GM10248 (cell line): Measurements from ENCODE around the gene FAM81B.
"Not testable (repeated sequence)": the region's sequence is repeated elsewhere in the genome, so short reads cannot be mapped to it uniquely, and the experiment has no call there.

ENCODE experiments used
- CTCF ChIA-PET: fragments of 300-600 bp; sonication (Branson Sonifier 250); formaldehyde crosslinking; extraction: SDS; loops from one replicate; lab custom pipeline; 2021; ENCODE audit warnings: antibody characterized with exemption; lab: Yijun Ruan, JAX
- POLR2A ChIA-PET: fragments of 350-650 bp; sonication (Branson Sonifier 250); formaldehyde crosslinking; extraction: SDS; loops from one replicate; lab custom pipeline; 2020; ENCODE audit warnings: antibody characterized with exemption; lab: Yijun Ruan, JAX
- DNase-seq: peaks from one replicate; pipeline ENCODE4 v3.0.0; 2012; ENCODE audit errors: extremely low spot score
- TF ChIP-seq, protein P1 (sequence below): IDR thresholded peaks from 2 replicates; pipeline ENCODE4 v1.5.1; 2012; ENCODE audit warnings: mild to moderate bottlenecking, low read depth; ENCODE audit errors: extremely low read depth, missing control alignments, control extremely low read depth

Gene FAM81B

GRCh38 chr5:95358848-95359247 is 32.3 kb upstream of the FAM81B start:
- CTCF ChIA-PET: interaction anchor here (2.1 kb wide), 1 partner anchor 11 kb away, joined by 5 read pairs; no protein-coding TSS in a partner anchor
- POLR2A ChIA-PET: no interaction called here
- DNase-seq: no peak
- TF ChIP-seq, protein P1, sequence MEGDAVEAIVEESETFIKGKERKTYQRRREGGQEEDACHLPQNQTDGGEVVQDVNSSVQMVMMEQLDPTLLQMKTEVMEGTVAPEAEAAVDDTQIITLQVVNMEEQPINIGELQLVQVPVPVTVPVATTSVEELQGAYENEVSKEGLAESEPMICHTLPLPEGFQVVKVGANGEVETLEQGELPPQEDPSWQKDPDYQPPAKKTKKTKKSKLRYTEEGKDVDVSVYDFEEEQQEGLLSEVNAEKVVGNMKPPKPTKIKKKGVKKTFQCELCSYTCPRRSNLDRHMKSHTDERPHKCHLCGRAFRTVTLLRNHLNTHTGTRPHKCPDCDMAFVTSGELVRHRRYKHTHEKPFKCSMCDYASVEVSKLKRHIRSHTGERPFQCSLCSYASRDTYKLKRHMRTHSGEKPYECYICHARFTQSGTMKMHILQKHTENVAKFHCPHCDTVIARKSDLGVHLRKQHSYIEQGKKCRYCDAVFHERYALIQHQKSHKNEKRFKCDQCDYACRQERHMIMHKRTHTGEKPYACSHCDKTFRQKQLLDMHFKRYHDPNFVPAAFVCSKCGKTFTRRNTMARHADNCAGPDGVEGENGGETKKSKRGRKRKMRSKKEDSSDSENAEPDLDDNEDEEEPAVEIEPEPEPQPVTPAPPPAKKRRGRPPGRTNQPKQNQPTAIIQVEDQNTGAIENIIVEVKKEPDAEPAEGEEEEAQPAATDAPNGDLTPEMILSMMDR: no peak

DNA sequence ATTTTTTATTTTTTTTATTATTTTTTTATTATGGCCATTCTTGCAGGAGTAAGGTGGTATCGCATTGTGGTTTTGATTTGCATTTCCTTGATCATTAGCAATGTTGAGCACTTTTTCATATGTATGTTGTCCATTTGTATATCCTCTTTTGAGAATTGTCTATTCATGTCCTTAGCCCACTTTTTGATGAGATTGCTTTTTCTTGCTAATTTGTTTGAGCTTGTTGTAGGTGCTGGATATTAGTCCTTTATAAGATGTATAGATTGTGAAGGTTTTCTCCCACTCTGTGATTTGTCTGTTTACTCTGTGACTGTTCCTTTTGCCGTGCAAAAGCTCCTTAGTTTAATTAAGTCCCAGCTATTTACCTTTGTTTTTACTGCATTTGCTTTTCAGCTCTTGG is 30.5 kb upstream of the FAM81B start:
- CTCF ChIA-PET, POLR2A ChIA-PET, DNase-seq: not testable (repeated sequence)

- ChIA-PET CTCF (no interaction called here), POLR2A (no interaction called here)
- TF ChIP-seq, protein P1: no peak
- DNase-seq: no peak
Observed at GRCh38 chr5:95365302-95366095, 25.7 kb upstream of the FAM81B start.

- CTCF ChIA-PET: interaction anchor here (1.3 to 1.4 kb wide), 2 partner anchors 17 to 120 kb away, joined by 3 to 6 read pairs; no protein-coding TSS in a partner anchor
- TF ChIP-seq, protein P1: no peak
- DNase-seq: no peak
- POLR2A ChIA-PET: no interaction called here
Observed at GRCh38 chr5:95369782-95370181, 21.4 kb upstream of the FAM81B start.

DNA sequence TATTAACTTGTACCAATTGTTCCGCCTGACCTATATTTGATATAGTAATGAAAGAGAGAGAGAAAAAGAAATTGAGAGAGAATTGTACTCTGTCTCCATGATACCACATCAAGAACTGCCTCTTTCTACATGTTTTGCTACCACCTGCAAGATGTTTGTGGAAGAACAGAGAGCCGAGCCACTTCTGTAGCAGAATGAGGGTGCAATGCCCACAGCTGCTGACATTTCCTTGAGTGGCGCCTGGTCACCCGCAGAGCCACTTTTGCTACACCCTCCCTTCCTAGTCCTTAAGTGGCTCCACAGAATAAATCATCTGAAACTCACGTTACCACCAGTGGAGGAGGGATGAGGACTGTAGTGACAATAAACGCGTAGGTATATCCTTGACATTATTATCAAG is 17.1 kb upstream of the FAM81B start:
- POLR2A ChIA-PET: no interaction called here
- CTCF ChIA-PET: no interaction called here
- DNase-seq: no peak
- TF ChIP-seq, protein P1: no peak

DNA sequence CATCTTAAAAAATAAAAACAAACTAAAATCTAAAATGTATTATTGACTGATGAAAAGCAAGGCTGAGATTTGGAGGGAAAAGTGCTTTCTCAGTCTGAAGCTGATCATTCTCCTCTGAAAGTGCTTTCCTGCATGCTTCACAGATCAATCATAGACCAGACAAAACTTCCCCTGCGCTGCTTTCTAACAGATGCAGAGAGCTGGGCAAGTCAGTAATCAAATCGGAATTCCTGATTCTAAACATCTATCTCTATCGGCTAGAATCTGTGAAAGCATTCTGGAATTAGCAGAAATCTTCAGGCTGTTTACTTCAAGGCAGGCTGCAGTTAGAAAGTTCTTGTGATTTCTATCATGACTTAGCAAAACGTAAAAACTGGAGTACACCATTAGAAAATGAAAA is 15.6 kb upstream of the FAM81B start:
- CTCF ChIA-PET: no interaction called here
- TF ChIP-seq, protein P1: no peak
- POLR2A ChIA-PET: no interaction called here
- DNase-seq: no peak

GRCh38 chr5:95379133-95379532 is 12.0 kb upstream of the FAM81B start:
- ChIA-PET POLR2A (no interaction called here), CTCF (no interaction called here)
- DNase-seq: no peak
- TF ChIP-seq, protein P1: no peak
